Keratinocyte (primary cell): ENCODE results near the gene SMAD3. TPM values are rescaled to one million over a fixed set of nuclear protein-coding genes. Genes with fewer than 3 reads are reported as not detected.

ENCODE experiments used
- DNase-seq: peaks from one replicate; pipeline ENCODE4 v3.0.0-alpha.2; 2011; ENCODE audit warnings: low read depth, missing footprints, low spot score
- FAIRE-seq: peaks from 2 replicates; lab custom pipeline; 2011; peaks lifted over from hg19 to GRCh38; lab: Jason Lieb, UNC
- H2AFZ ChIP-seq: 2 replicates; pipeline ENCODE4 v1.6.0; 2012; ENCODE audit warnings: low read length, control low read depth, inconsistent platforms; ENCODE audit not compliant: control insufficient read depth
- H3K27ac ChIP-seq: 2 replicates; pipeline ENCODE4 v1.5.1; 2011; ENCODE audit warnings: low read length; ENCODE audit not compliant: control insufficient read depth, insufficient read depth
- H3K27me3 ChIP-seq: 3 replicates; pipeline ENCODE4 v1.6.0; 2011; ENCODE audit warnings: low read length; ENCODE audit not compliant: control insufficient read depth, insufficient read depth; ENCODE audit errors: extremely low read depth
- H3K36me3 ChIP-seq, 2 experiments: 2 replicates in 1 of 2; 3 replicates in 1 of 2; pipeline ENCODE4 v1.5.1; 2011; ENCODE audit warnings: low read length in 2 of 2, mild to moderate bottlenecking in 1 of 2; ENCODE audit not compliant: control insufficient read depth in 2 of 2, insufficient read depth in 2 of 2; ENCODE audit errors: extremely low read depth in 1 of 2
- H3K4me1 ChIP-seq: 3 replicates; pipeline ENCODE4 v1.5.1; 2011; ENCODE audit warnings: low read length; ENCODE audit not compliant: control insufficient read depth, insufficient read depth; ENCODE audit errors: extremely low read depth
- H3K4me2 ChIP-seq: 3 replicates; pipeline ENCODE4 v1.6.0; 2011; ENCODE audit warnings: low read depth, low read length; ENCODE audit not compliant: control insufficient read depth, insufficient read depth; ENCODE audit errors: extremely low read depth
- H3K4me3 ChIP-seq, 3 experiments: fragments of 200-600 bp in 1 of 3; sonication (generic) in 1 of 3; 2 replicates in 2 of 3; 3 replicates in 1 of 3; pipeline ENCODE4 v1.5.1; 2011 to 2016; ENCODE audit warnings: low read length in 3 of 3, mild to moderate bottlenecking in 3 of 3, control low read depth in 2 of 3, inconsistent platforms in 1 of 3, low read depth in 1 of 3, mixed read lengths in 1 of 3, mixed run types in 1 of 3, moderate library complexity in 1 of 3; ENCODE audit not compliant: control insufficient read depth in 2 of 3, insufficient read depth in 2 of 3; ENCODE audit errors: extremely low read depth in 1 of 3
- H3K79me2 ChIP-seq: 2 replicates; pipeline ENCODE4 v1.6.0; 2012; ENCODE audit warnings: low read length; ENCODE audit not compliant: control insufficient read depth, insufficient read depth
- H3K9ac ChIP-seq: 3 replicates; pipeline ENCODE4 v1.6.0; 2011; ENCODE audit warnings: low read length; ENCODE audit not compliant: control insufficient read depth, insufficient read depth; ENCODE audit errors: extremely low read depth
- H3K9me1 ChIP-seq: 3 replicates; pipeline ENCODE4 v1.6.0; 2011; ENCODE audit warnings: low read length; ENCODE audit not compliant: control insufficient read depth, insufficient read depth; ENCODE audit errors: extremely low read depth
- H3K9me3 ChIP-seq: 2 replicates; pipeline ENCODE4 v1.5.1; 2012; ENCODE audit warnings: low read depth, low read length; ENCODE audit not compliant: control insufficient read depth
- H4K20me1 ChIP-seq: 3 replicates; pipeline ENCODE4 v1.6.0; 2011; ENCODE audit warnings: low read length; ENCODE audit not compliant: control insufficient read depth, insufficient read depth; ENCODE audit errors: extremely low read depth
- CTCF ChIP-seq, 3 experiments: IDR thresholded peaks in 1 of 3; conservative IDR thresholded peaks in 1 of 3; optimal IDR thresholded peaks in 1 of 3; 2 replicates in 2 of 3; 3 replicates in 1 of 3; pipeline versions ENCODE3 to v1.5.1; 2011; ENCODE audit warnings: low read length in 3 of 3, mild to moderate bottlenecking in 3 of 3, moderate library complexity in 2 of 3, control low read depth in 1 of 3, inconsistent platforms in 1 of 3; ENCODE audit not compliant: insufficient read depth in 2 of 3; ENCODE audit errors: extremely low read depth in 1 of 3
- EZH2 ChIP-seq: IDR thresholded peaks from one replicate; pipeline ENCODE4 v1.6.1; 2012; ENCODE audit warnings: inconsistent platforms, mild to moderate bottlenecking, low read length, moderate library complexity
- dilution Hi-C: fragments of 300-500 bp; cut with MboI; formaldehyde crosslinking; loops from one replicate; pipeline ENCODE4 v1.7.0; 2020; ENCODE audit warnings: low sequenced_read_pairs; ENCODE audit not compliant: extremely low pct_ligation_motif_present
- polyA plus RNA-seq, 5 experiments: library from polyadenylated mRNA; depleted of rRNA in 3 of 5; stranded (reverse) in 3 of 5; stranded (forward) in 1 of 5; unstranded in 1 of 5; fragments of >200 nt; gene quantifications; 1 replicate in 1 of 5; 2 replicates in 3 of 5; 3 replicates in 1 of 5; pipeline versions ENCODE4 v1.2.1 to v1.2.3, GENCODE V29; 2011 to 2012; ENCODE audit warnings: missing spikeins in 2 of 5, low read depth in 1 of 5, low replicate concordance in 1 of 5

The SMAD3 gene
- polyA plus RNA-seq, 1 donor (not counting 4 experiments of a cell fraction or from before 2014, with no cell fraction given): 33.7 TPM

GRCh38 chr15:67018026-67018425 lies 47.4 kb upstream of the SMAD3 start:
- Histone ChIP-seq H3K4me3 (no peak overlapping the region), H3K27ac (no peak overlapping the region), H3K9me1 (no peaks in the 10 kb centered on the region), H3K9ac (no peak overlapping the region), H3K4me2 (no peak overlapping the region), H3K4me1 (peaks cover 15% of the 10 kb centered on the region), H3K36me3 (no peaks in the 10 kb centered on the region), H2AFZ (no peak overlapping the region), H3K27me3 (no peaks in the 10 kb centered on the region), H3K79me2 (no peaks in the 10 kb centered on the region), H3K9me3 (no peaks in the 10 kb centered on the region), H4K20me1 (no peaks in the 10 kb centered on the region)
- no peak for DNase-seq
- no peak for TF ChIP-seq CTCF (optimal IDR thresholded peaks at IDR 0.05 in 1 of 3, IDR thresholded peaks at IDR 0.05 in 1 of 3, conservative IDR thresholded peaks at IDR 0.05 in 1 of 3; ENCODE audit: extremely low read depth in 1 of 3, insufficient read depth in 2 of 3, low read length in 3 of 3)
- no peak for TF ChIP-seq EZH2
- dilution Hi-C loops: no loop called here
- no peak for FAIRE-seq

- Histone ChIP-seq H3K4me1 (peaks cover 16% of the 10 kb centered on the region), H3K9me3 (no peaks in the 10 kb centered on the region), H3K9ac (no peak overlapping the region), H3K36me3 (no peaks in the 10 kb centered on the region), H3K27ac (no peak overlapping the region), H4K20me1 (no peaks in the 10 kb centered on the region), H3K79me2 (no peaks in the 10 kb centered on the region), H3K4me3 (no peak overlapping the region), H2AFZ (no peak overlapping the region), H3K27me3 (no peaks in the 10 kb centered on the region), H3K9me1 (no peaks in the 10 kb centered on the region), H3K4me2 (no peak overlapping the region)
- DNase-seq: no peak
- dilution Hi-C loops: no loop called here
- TF ChIP-seq CTCF (optimal IDR thresholded peaks at IDR 0.05 in 1 of 3, IDR thresholded peaks at IDR 0.05 in 1 of 3, conservative IDR thresholded peaks at IDR 0.05 in 1 of 3; ENCODE audit: extremely low read depth in 1 of 3, insufficient read depth in 2 of 3, low read length in 3 of 3) (no peak), EZH2 (no peak)
- no peak for FAIRE-seq
Measured at GRCh38 chr15:67018441-67018840, 47.0 kb upstream of the SMAD3 start.
